ENCODE measurements around the gene NBEA.

Gene NBEA

GRCh38 chr13:35480346-35480745, 538.3 kb downstream of the NBEA start:
- Histone ChIP-seq H3K4me1 (ENCODE audit: insufficient read depth, low read length) (no peaks in the 10 kb centered on the region), H3K36me3 (ENCODE audit: insufficient read depth, low read length) (no peaks in the 10 kb centered on the region), H3K4me3 (ENCODE audit: low read depth in 1 of 2, low read length in 2 of 2) (no peak overlapping the region), H3K9me3 (ENCODE audit: low read length) (no peaks in the 10 kb centered on the region), H3K27me3 (ENCODE audit: control insufficient read depth in 1 of 2, insufficient read depth in 2 of 2, low read length in 2 of 2) (no peaks in the 10 kb centered on the region), H3K9ac (ENCODE audit: low read length) (no peak overlapping the region), H3K27ac (ENCODE audit: low read depth, low read length) (no peak overlapping the region)

DNA sequence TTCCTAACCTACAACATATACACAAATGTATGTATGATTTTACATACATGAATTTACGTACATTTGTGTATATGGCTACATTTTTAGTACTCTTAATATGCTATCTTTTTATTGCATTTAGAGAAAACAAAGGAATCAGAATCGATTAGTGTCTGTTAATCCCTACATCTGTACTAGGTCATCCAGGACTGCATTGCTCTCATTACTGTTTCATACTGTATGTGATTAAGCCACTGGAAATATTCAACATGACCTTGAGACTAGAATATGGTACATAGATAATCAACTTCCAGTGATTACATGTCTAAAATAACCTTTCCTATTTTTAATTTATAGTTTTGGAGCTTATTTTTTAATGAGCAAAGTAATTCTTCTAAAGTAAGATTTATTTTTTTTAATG, 539.7 kb downstream of the NBEA start:
- Histone ChIP-seq H3K9me3 (ENCODE audit: low read length) (no peaks in the 10 kb centered on the region), H3K27me3 (ENCODE audit: control insufficient read depth in 1 of 2, insufficient read depth in 2 of 2, low read length in 2 of 2) (no peaks in the 10 kb centered on the region), H3K4me1 (ENCODE audit: insufficient read depth, low read length) (no peaks in the 10 kb centered on the region), H3K27ac (ENCODE audit: low read depth, low read length) (no peak overlapping the region), H3K36me3 (ENCODE audit: insufficient read depth, low read length) (no peaks in the 10 kb centered on the region), H3K4me3 (ENCODE audit: low read depth in 1 of 2, low read length in 2 of 2) (no peak overlapping the region), H3K9ac (ENCODE audit: low read length) (no peak overlapping the region)

DNA sequence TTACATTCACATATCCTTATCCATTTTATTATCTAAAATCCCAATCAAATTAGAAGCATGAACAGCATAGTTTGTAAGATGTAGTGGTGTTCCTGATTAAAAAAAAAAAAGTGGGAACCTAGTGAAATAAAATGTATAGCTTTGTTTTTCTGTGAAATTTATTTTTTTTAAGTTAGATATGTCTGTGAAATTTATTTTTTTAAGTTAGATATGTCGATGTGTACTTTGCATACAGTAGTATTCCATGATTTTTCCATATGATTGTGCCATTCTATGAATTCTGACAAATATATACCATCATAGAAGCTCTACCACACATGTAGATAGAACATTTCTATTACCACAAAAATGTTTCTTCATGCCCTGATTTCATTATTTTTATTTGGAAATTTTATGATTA, 540.5 kb downstream of the NBEA start:
- H3K9me3 ChIP-seq (ENCODE audit: low read length) = no peaks in the 10 kb centered on the region

GRCh38 chr13:35483761-35484160, 541.7 kb downstream of the NBEA start:
- no peak overlapping the region for H3K9ac ChIP-seq (ENCODE audit: low read length)
- H3K4me1 ChIP-seq (ENCODE audit: insufficient read depth, low read length) = no peaks in the 10 kb centered on the region
- no peaks in the 10 kb centered on the region for H3K27me3 ChIP-seq (ENCODE audit: control insufficient read depth in 1 of 2, insufficient read depth in 2 of 2, low read length in 2 of 2)
- H3K4me3 ChIP-seq (ENCODE audit: low read depth in 1 of 2, low read length in 2 of 2) = no peak overlapping the region
- no peak overlapping the region for H3K27ac ChIP-seq (ENCODE audit: low read depth, low read length)
- no peaks in the 10 kb centered on the region for H3K9me3 ChIP-seq (ENCODE audit: low read length)
- H3K36me3 ChIP-seq (ENCODE audit: insufficient read depth, low read length) = no peaks in the 10 kb centered on the region

More for the DNA sequence above, 540.5 kb downstream of the NBEA start:
- Histone ChIP-seq H3K36me3 (ENCODE audit: insufficient read depth, low read length) (no peaks in the 10 kb centered on the region), H3K27me3 (ENCODE audit: control insufficient read depth in 1 of 2, insufficient read depth in 2 of 2, low read length in 2 of 2) (no peaks in the 10 kb centered on the region), H3K27ac (ENCODE audit: low read depth, low read length) (no peak overlapping the region), H3K9ac (ENCODE audit: low read length) (no peak overlapping the region), H3K4me3 (ENCODE audit: low read depth in 1 of 2, low read length in 2 of 2) (no peak overlapping the region), H3K4me1 (ENCODE audit: insufficient read depth, low read length) (no peaks in the 10 kb centered on the region)

- Histone ChIP-seq H3K4me1 (ENCODE audit: insufficient read depth, low read length) (peaks cover 3% of the 10 kb centered on the region), H3K36me3 (ENCODE audit: insufficient read depth, low read length) (no peaks in the 10 kb centered on the region), H3K4me3 (ENCODE audit: low read depth in 1 of 2, low read length in 2 of 2) (no peak overlapping the region)
Observed at GRCh38 chr13:35484384-35484783, 542.3 kb downstream of the NBEA start.

DNA sequence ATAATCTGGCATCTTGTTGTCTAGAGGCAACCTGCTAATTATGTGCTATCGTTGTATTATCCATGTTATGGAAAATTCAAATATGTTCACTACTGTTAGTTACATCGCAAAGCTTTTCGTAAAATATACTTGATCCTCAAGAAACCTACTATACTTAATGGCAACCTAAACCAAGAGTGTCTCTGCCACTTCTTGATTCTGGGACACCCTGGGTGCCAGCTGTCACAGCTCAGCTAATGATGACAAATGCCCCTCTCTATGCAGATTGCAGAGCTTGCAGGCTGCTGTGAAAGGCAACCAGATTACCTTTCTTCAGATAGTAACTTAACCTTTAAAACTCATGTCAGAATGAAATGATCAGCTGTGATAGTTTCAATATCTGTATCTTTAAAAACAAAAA, 543.4 kb downstream of the NBEA start:
- Histone ChIP-seq H3K36me3 (ENCODE audit: insufficient read depth, low read length) (no peaks in the 10 kb centered on the region), H3K4me3 (ENCODE audit: low read depth in 1 of 2, low read length in 2 of 2) (no peak overlapping the region), H3K9ac (ENCODE audit: low read length) (no peak overlapping the region), H3K27ac (ENCODE audit: low read depth, low read length) (no peak overlapping the region), H3K9me3 (ENCODE audit: low read length) (no peaks in the 10 kb centered on the region), H3K27me3 (ENCODE audit: control insufficient read depth in 1 of 2, insufficient read depth in 2 of 2, low read length in 2 of 2) (no peaks in the 10 kb centered on the region), H3K4me1 (ENCODE audit: insufficient read depth, low read length) (peaks cover 5% of the 10 kb centered on the region)

More at GRCh38 chr13:35484384-35484783, 542.3 kb downstream of the NBEA start:
- Histone ChIP-seq H3K9me3 (ENCODE audit: low read length) (no peaks in the 10 kb centered on the region), H3K27ac (ENCODE audit: low read depth, low read length) (no peak overlapping the region), H3K27me3 (ENCODE audit: control insufficient read depth in 1 of 2, insufficient read depth in 2 of 2, low read length in 2 of 2) (no peaks in the 10 kb centered on the region), H3K9ac (ENCODE audit: low read length) (no peak overlapping the region)

DNA sequence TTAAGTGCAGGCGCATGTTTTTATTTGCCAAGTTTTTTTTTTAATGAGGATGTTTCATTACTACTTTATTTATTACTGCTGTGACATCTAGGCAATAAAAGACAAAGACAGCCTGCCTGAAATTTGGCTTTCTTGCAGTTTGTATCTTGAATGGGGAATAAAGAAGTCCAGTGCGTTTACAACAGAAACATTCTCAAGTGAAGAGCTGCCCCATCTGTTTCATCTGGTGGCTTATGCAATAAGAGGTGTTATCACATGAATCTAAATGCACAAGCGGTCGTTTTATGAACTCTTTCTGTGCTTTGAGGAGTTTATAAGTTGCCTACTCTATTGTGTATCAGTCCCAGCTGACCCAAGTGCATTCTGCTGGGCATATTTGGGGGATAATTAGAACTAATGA, 547.0 kb downstream of the NBEA start:
- no peak overlapping the region for H3K9ac ChIP-seq (ENCODE audit: low read length)
- no peaks in the 10 kb centered on the region for H3K36me3 ChIP-seq (ENCODE audit: insufficient read depth, low read length)
- H3K4me1 ChIP-seq (ENCODE audit: insufficient read depth, low read length) = peaks cover 5% of the 10 kb centered on the region
- no peaks in the 10 kb centered on the region for H3K27me3 ChIP-seq (ENCODE audit: control insufficient read depth in 1 of 2, insufficient read depth in 2 of 2, low read length in 2 of 2)
- no peak overlapping the region for H3K27ac ChIP-seq (ENCODE audit: low read depth, low read length)
- no peaks in the 10 kb centered on the region for H3K9me3 ChIP-seq (ENCODE audit: low read length)
- no peak overlapping the region for H3K4me3 ChIP-seq (ENCODE audit: low read depth in 1 of 2, low read length in 2 of 2)

- Histone ChIP-seq H3K4me3 (ENCODE audit: low read depth in 1 of 2, low read length in 2 of 2) (no peak overlapping the region), H3K27ac (ENCODE audit: low read depth, low read length) (no peak overlapping the region), H3K9me3 (ENCODE audit: low read length) (no peaks in the 10 kb centered on the region), H3K27me3 (ENCODE audit: control insufficient read depth in 1 of 2, insufficient read depth in 2 of 2, low read length in 2 of 2) (no peaks in the 10 kb centered on the region), H3K9ac (ENCODE audit: low read length) (no peak overlapping the region), H3K36me3 (ENCODE audit: insufficient read depth, low read length) (no peaks in the 10 kb centered on the region), H3K4me1 (ENCODE audit: insufficient read depth, low read length) (peaks cover 6% of the 10 kb centered on the region)
Observed at GRCh38 chr13:35496006-35496405, 553.9 kb downstream of the NBEA start.

GRCh38 chr13:35496761-35497386, 554.8 kb downstream of the NBEA start:
- no peaks in the 10 kb centered on the region for H3K27me3 ChIP-seq (ENCODE audit: control insufficient read depth in 1 of 2, insufficient read depth in 2 of 2, low read length in 2 of 2)
- no peak overlapping the region for H3K4me3 ChIP-seq (ENCODE audit: low read depth in 1 of 2, low read length in 2 of 2)
- peaks cover 15% of the 10 kb centered on the region for H3K4me1 ChIP-seq (ENCODE audit: insufficient read depth, low read length)
- H3K36me3 ChIP-seq (ENCODE audit: insufficient read depth, low read length) = no peaks in the 10 kb centered on the region
- no peak overlapping the region for H3K9ac ChIP-seq (ENCODE audit: low read length)
- H3K27ac ChIP-seq (ENCODE audit: low read depth, low read length) = no peak overlapping the region
- no peaks in the 10 kb centered on the region for H3K9me3 ChIP-seq (ENCODE audit: low read length)

DNA sequence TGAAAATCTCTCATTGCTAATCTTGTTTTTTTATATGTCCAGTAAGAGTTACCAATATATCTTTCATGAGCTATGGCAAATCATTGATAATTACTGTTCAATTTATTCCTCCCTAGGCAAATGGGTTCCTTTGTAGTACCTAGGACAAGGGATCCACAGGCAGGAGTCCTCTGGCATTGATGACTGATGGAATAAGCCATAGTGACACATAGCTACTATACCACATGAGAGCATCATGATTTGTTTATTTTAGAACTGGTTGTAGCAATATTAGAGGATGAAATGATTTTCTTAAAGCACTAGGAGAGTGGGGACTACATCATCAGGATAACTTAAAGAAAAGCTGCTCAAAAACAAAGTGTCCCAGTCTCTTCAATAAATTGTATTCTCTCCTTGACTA, 556.2 kb downstream of the NBEA start:
- H3K27ac ChIP-seq (ENCODE audit: low read depth, low read length) = no peak overlapping the region
- H3K4me1 ChIP-seq (ENCODE audit: insufficient read depth, low read length) = peaks cover 21% of the 10 kb centered on the region
- H3K4me3 ChIP-seq (ENCODE audit: low read depth in 1 of 2, low read length in 2 of 2) = no peak overlapping the region
- no peaks in the 10 kb centered on the region for H3K36me3 ChIP-seq (ENCODE audit: insufficient read depth, low read length)
- H3K27me3 ChIP-seq (ENCODE audit: control insufficient read depth in 1 of 2, insufficient read depth in 2 of 2, low read length in 2 of 2) = no peaks in the 10 kb centered on the region
- no peak overlapping the region for H3K9ac ChIP-seq (ENCODE audit: low read length)
- no peaks in the 10 kb centered on the region for H3K9me3 ChIP-seq (ENCODE audit: low read length)

GRCh38 chr13:35499196-35499662, 557.2 kb downstream of the NBEA start:
- no peaks in the 10 kb centered on the region for H3K27me3 ChIP-seq (ENCODE audit: control insufficient read depth in 1 of 2, insufficient read depth in 2 of 2, low read length in 2 of 2)
- H3K9me3 ChIP-seq (ENCODE audit: low read length) = no peaks in the 10 kb centered on the region
- no peak overlapping the region for H3K27ac ChIP-seq (ENCODE audit: low read depth, low read length)
- H3K36me3 ChIP-seq (ENCODE audit: insufficient read depth, low read length) = no peaks in the 10 kb centered on the region
- H3K9ac ChIP-seq (ENCODE audit: low read length) = no peak overlapping the region
- H3K4me1 ChIP-seq (ENCODE audit: insufficient read depth, low read length) = peaks cover 21% of the 10 kb centered on the region
- no peak overlapping the region for H3K4me3 ChIP-seq (ENCODE audit: low read depth in 1 of 2, low read length in 2 of 2)

GRCh38 chr13:35499676-35500075, 557.6 kb downstream of the NBEA start:
- Histone ChIP-seq H3K9ac (ENCODE audit: low read length) (no peak overlapping the region), H3K27ac (ENCODE audit: low read depth, low read length) (no peak overlapping the region), H3K4me1 (ENCODE audit: insufficient read depth, low read length) (peaks cover 21% of the 10 kb centered on the region), H3K4me3 (ENCODE audit: low read depth in 1 of 2, low read length in 2 of 2) (no peak overlapping the region), H3K36me3 (ENCODE audit: insufficient read depth, low read length) (no peaks in the 10 kb centered on the region), H3K9me3 (ENCODE audit: low read length) (no peaks in the 10 kb centered on the region), H3K27me3 (ENCODE audit: control insufficient read depth in 1 of 2, insufficient read depth in 2 of 2, low read length in 2 of 2) (no peaks in the 10 kb centered on the region)

Measured in muscle layer of colon (tissue), 2 donors.